HEK293 (cell line): ENCODE measurements around the gene GSTM5.
"Not testable (repeated sequence)": the region's sequence is repeated elsewhere in the genome, so short reads cannot be mapped to it uniquely, and the experiment has no call there.

Experiments
- BCL6B ChIP-seq: fragments of 450-650 bp; formaldehyde crosslinking; IDR thresholded peaks from 2 replicates; pipeline ENCODE4 v1.5.1; 2017; ENCODE audit warnings: missing biosample characterization, missing genetic modification characterization
- REST ChIP-seq: fragments of 450-650 bp; formaldehyde crosslinking; IDR thresholded peaks from 2 replicates; pipeline ENCODE4 v1.5.1; 2016; ENCODE audit warnings: missing biosample characterization, missing genetic modification characterization
- WT1 ChIP-seq: fragments of 450-650 bp; formaldehyde crosslinking; IDR thresholded peaks from 2 replicates; pipeline ENCODE4 v1.5.1; 2016; ENCODE audit warnings: missing biosample characterization, missing genetic modification characterization
- ZNF416 ChIP-seq: fragments of 450-650 bp; formaldehyde crosslinking; IDR thresholded peaks from 2 replicates; pipeline ENCODE4 v1.5.1; 2016; ENCODE audit warnings: missing biosample characterization, missing genetic modification characterization
- ZSCAN23 ChIP-seq: fragments of 450-650 bp; formaldehyde crosslinking; IDR thresholded peaks from 2 replicates; pipeline ENCODE4 v1.5.1; 2016; ENCODE audit warnings: missing biosample characterization, missing genetic modification characterization
- TF ChIP-seq, protein P1 (sequence below): fragments of 450-650 bp; formaldehyde crosslinking; IDR thresholded peaks from 2 replicates; pipeline ENCODE4 v1.5.1; 2016; ENCODE audit warnings: missing biosample characterization, missing genetic modification characterization

GRCh38 chr1:109711593-109712320 is at the start of gene GSTM5:
- TF ChIP-seq, protein P1, sequence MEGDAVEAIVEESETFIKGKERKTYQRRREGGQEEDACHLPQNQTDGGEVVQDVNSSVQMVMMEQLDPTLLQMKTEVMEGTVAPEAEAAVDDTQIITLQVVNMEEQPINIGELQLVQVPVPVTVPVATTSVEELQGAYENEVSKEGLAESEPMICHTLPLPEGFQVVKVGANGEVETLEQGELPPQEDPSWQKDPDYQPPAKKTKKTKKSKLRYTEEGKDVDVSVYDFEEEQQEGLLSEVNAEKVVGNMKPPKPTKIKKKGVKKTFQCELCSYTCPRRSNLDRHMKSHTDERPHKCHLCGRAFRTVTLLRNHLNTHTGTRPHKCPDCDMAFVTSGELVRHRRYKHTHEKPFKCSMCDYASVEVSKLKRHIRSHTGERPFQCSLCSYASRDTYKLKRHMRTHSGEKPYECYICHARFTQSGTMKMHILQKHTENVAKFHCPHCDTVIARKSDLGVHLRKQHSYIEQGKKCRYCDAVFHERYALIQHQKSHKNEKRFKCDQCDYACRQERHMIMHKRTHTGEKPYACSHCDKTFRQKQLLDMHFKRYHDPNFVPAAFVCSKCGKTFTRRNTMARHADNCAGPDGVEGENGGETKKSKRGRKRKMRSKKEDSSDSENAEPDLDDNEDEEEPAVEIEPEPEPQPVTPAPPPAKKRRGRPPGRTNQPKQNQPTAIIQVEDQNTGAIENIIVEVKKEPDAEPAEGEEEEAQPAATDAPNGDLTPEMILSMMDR: not testable (repeated sequence)
- TF ChIP-seq WT1; BCL6B (tag by site-specific recombination); REST; ZSCAN23 (tag by site-specific recombination); ZNF416 (tag by site-specific recombination): not testable (repeated sequence)
